ENCODE measurements around the gene CMAS.
"Not testable (repeated sequence)": the region's sequence is repeated elsewhere in the genome, so short reads cannot be mapped to it uniquely, and the experiment has no call there.

The CMAS gene

DNA sequence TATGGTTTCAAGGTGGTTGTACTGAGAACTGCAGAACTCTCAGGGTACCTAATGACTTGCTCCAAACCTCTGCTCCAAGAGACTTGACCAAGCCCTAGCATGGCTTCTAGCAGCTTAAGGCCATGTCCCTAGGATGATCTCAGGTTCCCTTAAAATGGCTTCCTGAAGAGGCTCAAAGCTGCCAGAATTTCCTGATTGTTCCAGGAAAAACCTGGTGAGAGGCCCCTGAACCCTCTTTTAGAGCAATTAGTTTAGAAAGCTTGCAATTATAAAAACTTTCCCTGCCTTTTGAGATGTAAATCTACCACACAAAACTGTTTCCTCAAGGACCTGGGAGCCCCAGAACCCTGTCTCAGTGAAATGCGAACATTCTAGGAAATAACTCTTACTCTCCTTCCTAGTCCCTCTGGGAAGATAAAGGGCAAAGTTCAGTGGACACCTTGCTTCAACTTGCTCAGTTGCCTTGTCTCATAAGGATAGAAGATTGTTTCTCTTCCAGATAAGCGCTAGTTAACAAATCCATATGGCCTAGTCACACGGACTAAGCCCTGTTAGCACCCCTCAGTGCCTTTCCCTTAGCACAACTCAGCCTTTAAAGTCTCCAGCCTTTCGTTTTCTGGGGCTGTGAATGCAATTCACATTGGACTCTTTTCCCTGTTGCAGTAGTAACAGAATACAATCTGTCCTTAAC is 2.5 kb downstream of the CMAS start:
- no peak for DNase-seq

DNA sequence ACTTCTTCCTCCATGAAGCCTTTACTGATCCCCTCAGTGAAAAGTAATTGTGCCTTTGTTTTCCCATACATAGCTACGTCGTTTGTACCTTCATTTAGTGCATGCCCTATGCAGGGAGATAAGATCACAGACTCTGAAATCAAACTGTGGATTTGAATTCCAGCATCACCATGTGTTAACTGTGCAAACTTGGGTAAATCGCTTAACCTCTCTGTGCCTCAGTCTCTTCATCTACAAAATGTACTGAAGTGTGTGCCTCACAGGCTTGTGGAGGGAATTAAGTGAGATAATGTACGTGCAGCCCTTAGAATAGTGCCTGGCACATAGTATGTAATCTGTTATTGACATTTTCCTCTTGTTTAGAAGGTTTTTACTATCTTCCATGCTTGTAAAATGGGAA is 4.1 kb downstream of the CMAS start:
- DNase-seq, result no peak

DNA sequence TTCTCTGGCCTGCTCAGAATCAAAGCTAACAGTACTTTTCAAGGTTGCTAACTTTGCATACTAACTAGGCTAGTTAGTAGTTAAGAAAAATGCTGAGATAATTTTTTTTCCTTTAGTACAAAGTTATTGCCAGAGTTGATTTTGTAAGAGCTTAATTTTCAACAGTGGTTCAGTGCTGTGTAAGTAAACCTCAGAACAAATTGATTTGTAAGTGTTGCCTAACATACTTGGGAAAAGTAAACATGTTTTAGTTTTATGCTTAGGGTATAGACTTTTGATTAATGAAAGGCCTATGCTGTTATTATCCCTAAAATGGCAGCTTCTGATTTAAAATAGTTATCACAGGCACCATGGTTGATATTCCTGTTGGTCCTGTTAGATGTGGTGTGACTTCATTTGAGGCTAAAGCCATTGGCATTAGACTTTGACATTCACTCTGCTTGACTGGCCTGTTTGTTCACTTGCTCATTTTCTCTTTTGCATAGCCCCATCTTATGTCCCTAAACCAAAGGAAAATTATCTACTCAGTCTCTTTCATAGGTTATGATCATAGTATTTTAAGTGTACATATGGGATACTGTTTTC is 5.2 kb downstream of the CMAS start:
- DNase-seq, result no peak

DNA sequence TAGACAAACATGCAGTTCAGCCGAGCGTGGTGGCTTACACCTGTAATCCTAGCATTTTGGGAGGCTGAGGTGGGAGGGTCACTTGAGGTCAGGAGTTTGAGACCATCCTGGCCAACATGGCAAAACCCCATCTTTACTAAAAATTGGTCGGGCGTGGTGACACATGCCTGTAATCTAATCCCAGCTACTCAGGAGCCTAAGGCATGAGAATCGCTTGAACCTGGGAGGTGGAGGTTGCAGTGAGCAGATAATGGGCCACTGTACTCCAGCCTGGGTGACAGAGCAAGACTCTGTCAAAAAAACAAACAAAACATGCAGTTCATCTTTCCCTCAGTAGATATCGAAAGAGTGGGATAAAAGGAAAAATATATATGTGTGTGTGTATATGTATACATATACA is 7.0 kb downstream of the CMAS start:
- not testable (repeated sequence) for DNase-seq

DNA sequence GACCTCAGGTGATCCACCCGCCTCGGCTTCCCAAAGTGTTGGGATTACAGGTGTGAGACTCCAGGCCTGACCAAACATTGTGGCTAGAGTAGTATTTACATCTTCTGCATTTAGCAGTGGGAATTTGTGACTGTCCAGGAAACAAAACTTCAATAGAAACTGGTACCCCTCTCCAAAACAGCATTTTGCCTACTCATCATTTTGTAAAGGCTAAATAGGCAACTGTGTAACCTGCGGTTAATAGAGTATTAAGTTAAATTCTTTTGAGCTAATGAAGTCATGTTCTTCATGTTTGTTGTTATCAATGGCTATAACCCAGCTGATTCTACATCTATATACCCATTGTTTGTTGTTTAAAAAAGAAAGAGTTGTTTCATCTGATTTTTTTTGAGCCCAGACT is 8.1 kb downstream of the CMAS start:
- DNase-seq, result no peak

DNA sequence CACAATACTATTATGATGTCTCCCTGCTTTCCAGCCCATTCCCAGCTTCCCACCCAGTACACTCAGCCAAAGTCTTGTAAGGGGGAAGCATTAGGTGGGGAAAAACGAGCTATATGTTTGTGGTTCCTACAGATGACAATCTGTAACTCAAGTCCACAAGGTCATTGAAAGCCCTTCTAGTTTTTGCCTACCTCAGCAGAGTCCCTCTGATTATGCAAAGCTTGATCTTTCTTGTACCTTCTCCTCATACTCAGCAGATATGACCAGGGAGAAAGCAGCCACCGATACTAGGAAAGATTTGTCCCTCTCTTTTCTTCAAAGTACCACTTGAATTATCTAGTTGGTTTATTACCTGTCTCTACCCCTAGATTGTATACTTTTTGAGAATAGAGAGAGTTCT is 10.6 kb downstream of the CMAS start:
- no peak for DNase-seq

DNA sequence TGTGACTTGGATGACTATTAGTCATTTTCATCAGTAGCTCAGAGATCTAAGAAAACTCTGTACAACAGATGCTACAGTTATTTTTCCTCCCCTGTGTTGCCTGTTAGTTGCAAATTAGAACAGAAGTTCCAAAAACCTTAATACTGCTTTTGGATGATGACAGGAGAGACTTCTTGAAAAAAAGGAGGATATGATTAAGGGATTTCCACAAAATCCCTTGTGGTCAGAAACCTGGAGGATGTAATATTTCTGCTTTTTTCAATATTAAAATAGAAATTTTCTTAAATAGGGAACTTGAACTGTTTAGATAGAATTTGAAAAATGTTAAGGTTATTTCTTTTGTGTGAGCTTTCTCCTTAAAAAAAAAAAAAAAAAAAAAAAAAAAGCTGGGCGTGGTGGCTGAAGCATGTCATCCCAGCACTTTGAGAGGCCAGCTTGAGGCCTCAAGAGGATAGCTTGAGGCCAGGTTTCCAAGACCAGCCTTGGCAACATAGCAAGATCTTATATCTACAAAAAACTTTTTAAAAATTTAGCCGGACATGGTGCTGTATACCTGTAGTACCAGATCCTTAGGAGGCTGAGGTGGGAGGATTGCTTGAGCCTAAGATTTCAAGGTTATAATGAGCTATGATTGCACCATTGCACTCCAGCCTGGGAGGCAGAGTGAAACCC is 14.1 kb downstream of the CMAS start:
- no peak for DNase-seq

DNA sequence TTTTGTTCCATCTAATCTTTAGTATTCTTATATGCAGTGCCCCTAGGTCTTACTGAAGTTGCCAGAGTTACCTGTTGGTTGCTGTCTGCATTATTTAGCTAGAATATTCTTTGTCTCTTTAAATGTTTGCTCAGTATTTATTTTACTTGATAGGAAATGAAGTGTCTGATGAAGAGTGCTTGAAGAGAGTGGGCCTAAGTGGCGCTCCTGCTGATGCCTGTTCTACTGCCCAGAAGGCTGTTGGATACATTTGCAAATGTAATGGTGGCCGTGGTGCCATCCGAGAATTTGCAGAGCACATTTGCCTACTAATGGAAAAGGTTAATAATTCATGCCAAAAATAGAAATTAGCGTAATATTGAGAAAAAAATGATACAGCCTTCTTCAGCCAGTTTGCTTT is 18.9 kb downstream of the CMAS start:
- no peak for DNase-seq

DNA sequence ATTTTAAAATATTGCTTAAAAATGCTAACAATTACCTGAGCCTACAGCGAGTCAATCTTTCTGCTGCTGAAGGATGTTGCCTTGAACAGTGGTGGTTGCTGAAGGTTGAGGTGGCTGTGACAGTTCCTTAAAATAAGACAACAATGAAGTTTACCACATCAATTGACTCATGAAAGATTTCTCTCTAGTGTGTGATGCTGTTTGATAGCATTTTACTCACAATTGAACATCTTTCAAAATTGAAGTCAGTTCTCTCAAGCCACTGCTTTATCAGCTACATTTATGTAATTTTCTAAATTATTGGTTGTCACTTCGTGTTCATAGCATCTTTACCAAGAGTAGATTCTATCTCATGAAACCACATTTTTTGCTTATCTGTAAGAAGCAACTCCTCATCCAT is 20.3 kb downstream of the CMAS start:
- DNase-seq, result no peak

DNA sequence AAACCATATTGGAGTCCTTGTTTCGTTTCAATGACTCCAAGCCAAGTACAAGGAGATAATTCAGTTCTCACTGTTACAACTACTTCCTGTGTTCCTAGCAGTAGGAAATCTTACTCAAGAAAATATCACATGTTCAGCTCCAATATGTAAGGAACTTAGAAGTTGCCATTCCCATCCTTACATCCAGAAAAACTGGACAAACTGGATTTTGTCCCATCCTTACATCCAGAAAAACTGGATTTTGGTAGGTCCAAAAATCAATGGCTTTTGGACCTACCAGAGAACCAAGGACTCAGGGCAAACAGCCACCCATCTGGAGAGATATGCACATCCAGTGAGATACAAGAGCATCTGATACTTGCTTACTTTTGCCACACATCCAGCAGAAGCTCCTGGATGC is 23.8 kb downstream of the CMAS start:
- no peak for DNase-seq

DNA sequence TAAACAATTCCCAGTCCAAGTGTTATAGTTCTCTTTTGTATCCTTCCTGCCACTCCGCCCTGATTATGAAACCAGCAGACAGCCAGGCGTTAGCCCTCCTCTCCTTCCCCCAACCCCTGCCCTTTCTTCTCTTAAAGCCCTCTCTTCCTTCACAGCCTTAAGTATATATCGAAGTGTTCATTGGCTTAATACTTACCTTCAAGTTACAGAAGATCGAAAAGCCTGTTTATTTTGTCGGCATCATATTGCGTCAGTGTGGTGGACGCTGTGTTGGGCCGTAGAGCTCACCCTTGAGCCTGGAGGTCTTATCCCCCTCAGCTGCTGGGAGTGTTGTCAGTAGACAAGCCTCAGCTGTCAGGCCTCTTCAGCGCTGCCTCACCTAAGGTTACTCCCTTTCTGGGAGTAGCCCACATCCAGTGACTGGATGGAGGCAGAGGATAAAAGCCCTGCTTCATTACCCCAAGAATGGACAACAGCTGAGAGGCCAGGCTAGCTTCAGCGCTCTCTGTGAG is 36.2 kb downstream of the CMAS start:
- DNase-seq, result no peak

DNA sequence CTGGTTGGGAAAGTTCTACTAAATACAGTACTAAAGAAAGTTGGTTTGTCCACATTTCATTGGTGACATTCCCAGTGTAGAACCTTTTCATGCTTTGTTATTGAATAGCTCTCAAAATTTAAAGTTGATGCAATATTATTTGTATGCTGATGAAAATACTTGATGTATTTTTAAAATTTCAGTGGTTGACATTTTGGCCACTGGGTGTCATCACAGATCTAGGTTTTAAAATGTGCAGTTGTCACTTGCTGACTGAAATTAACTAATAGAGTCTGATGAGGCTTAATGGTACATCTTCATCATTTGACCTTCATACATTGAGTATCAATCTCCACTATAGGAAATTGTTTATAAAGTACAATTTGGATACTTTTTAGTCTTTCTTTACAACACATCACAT is 37.1 kb downstream of the CMAS start:
- peak in 1 of 2 donors; percentile 65 for DNase-seq

DNA sequence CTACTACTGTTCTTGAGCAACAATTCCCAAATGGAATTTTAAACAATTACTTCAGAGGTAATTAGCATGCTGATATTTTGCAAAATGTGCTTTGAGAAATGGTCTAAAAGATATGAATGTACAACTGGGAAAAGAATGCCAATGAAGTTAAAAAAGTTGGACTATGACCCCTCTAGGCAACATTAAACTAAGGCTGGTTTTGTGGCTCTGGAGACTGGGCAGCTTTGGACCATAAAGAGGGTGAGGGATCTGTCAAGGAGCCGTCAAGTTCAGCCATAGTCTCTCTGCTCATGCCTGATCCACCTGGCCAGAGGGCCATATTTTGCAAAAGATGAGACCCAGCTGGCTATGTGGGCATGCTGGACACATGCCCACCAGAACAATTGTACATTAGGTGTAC is 38.8 kb downstream of the CMAS start:
- no peak for DNase-seq

DNA sequence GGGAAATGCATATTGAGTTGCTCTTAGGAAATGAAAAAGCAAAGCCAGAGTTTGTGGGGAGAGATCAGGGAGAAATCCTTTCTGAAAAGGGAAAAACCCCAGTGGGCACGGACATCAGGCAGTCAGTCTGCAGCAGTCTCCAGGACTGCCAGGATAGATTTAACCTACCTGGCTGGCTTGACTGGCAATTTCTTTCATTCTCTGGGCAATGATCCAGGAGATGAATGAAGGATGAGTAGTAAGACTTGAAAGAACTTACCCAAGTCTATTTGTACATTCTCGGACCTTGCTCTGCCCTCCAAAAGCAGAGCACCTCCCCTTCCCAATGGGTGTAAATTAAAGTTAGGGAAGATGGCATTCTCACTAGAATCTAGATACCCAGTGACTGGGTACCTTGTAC is 42.9 kb downstream of the CMAS start:
- no peak for DNase-seq

DNA sequence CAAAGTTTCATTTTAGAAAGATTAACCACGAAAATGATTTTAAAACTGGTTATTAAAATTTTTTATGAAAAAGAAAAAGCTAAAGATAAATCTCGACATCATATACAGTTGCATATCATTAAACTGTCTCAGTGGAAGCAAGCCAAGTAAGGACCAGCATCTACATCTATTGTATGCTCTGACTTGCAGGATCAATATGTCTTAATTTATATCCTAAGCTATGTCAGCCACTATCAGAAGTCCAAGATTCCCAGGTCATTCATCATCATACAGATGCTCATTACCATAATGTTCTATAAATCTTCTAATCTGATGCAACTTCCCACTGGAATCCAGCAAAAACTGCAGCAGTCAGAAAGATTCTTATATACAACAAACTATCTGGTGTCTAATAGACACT is 43.5 kb downstream of the CMAS start:
- no peak for DNase-seq

DNA sequence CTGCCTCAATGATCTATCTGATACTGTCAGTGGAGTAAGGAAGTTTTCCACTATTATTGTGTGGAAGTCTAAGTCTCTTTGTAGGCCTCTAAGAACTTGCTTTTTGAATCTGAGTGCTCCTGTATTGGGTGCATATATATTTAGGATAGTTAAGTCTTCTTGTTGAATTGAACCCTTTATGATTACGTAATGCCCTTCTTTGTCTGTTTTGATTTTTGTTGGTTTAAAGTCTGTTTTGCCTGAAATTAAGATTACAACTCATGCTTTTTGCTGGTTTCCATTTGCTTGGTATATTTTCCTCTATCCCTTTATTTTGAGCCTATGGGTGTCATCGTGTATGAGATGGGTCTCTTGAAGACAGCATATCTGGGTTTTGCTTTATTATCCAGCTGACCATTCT is 53.0 kb downstream of the CMAS start:
- not testable (repeated sequence) for DNase-seq

DNA sequence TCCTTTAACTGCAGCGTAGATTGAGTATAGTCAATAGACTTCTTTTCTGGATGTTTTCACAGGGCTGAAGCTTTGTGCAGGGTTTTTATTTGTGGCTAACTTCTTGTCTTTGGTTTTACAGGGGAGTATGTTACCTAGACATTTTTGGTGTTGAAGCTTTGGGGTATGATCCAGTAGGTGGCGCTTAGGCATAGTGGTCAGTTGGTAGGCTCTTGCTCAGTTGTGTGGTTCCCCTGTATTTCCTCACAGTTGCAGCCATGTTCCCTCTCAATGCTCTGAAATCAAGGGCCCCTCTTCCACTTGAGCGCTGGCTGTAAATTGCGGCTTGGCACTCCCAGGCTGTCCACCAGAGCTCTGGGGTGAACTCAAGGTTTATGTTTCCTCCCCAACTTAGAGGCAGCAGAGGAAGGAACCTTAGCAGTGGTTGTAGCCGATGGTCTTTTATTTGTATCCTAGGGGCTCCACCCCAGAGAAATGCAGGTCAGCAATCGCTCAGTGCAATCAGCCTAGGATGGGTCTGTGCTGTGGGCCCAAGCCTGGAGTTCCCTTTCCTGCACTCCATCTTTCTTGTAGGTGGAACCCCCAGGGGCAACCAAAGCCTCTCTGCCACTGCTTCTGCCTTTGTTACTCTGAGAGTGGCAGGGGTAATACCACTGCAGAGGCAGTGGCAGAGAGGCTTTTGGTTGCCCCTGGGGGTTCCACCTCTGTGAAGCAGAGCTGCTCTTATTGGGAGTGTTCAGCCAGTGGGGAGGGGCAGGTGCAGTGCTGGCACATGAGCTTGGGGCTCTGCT is 55.1 kb downstream of the CMAS start:
- peak; percentile 9 to 10 for DNase-seq

DNA sequence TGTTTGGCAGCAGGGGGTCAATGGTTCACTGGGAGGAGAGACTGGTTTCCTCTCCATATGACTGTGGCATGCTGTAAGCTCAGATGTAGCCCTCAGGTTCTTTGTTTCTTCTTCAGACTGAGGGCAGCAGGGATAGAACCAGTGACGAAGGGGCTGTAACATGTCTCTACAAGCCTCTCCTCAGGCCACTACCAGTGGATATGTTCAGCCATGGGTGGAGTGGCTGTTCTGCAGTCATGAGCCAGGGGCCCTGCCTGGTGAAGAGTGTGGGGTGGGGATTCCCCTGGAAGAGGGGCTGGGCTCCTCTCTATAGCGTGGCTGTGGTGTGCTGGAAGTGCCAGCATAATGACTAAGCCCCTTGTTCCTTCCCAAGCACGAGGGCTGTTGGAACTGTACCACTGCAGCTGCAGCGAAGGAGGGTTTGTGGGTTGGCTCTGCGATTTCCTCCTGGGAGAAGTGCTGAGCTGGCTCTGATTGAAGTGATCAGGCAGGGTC is 55.8 kb downstream of the CMAS start:
- DNase-seq, result peak; percentile 20 to 33

DNA sequence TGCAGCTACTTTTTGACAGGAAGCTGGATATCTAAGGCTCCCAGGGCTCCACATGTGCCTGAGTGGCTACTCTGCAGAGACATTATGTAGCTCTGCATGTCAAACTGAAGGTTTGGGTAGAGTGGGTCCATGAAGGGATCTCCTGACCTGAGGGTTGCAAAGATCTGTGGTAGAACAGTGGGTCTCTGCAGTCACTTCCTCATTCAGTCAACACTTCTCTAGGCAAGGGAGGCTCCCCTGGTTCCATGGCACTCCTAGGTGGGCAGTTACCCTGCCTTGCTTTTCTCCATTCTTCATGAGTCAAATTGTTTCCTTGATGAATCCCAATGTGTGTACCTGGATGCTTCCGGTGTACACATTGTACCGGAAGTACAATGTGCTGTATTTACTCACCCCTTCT is 57.4 kb downstream of the CMAS start:
- no peak for DNase-seq

DNA sequence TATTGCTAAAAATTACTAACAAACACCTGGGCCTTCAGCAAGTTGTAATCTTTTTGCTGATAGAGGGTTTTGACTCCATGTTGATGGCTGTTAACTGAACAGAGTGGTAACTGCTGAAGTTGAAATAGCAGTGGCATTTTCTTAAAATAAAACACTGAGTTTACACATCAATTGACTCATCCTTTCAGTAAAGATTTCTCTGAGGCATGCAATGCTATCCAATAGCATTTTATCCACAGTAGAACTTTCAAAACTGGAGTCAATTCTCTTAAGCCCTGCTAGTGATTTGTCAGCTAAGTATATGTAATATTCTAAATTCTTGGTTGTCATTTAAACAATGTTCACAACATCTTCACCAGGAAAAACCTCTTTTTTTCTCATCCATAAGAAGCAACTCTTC is 59.5 kb downstream of the CMAS start:
- DNase-seq, result no peak

DNA sequence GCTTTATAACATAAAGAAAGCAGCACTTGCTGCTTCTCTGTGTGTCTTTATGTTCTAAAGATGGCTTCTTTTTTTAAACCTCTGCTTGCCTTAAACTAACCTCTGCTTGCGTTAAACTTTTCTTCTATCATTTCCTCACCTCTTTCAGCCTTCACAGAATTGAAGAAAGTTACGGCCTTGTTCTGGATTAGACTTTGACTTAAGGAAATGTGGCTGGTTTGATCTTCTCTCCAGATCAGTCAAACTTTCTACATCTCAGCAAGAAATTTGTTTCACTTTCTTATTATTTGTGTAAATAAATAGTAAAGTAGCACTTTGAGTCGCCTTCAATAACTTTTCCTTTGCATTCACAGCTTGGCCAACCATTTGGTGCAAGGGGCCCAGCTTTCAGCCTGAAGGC is 64.2 kb downstream of the CMAS start:
- no peak for DNase-seq
